Neural cell (in vitro differentiated cells): Measurements from ENCODE around the gene RERE. TPM values are rescaled to one million over a fixed set of nuclear protein-coding genes. Genes with fewer than 3 reads are reported as not detected.

Experiments used
- H2AFZ ChIP-seq: fragments of 200-600, 300-800 bp; sonication (generic), shearing (Covaris generic); 2 replicates; pipeline ENCODE4 v1.6.0; 2014; ENCODE audit warnings: low read depth, mild to moderate bottlenecking, antibody characterized with exemption, low read length, moderate library complexity
- H3F3A ChIP-seq: fragments of 200-600 bp; shearing (Covaris generic); 2 replicates; pipeline ENCODE4 v1.6.1; 2016; ENCODE audit warnings: mild to moderate bottlenecking, moderate library complexity, mixed read lengths, antibody characterized with exemption, low read length; ENCODE audit not compliant: insufficient read depth, poor library complexity, severe bottlenecking
- H3K27ac ChIP-seq: fragments of 200-600, 300-800 bp; sonication (generic), shearing (Covaris generic); 2 replicates; pipeline ENCODE4 v1.5.1; 2014; ENCODE audit warnings: mild to moderate bottlenecking, low read length, moderate library complexity
- H3K27me3 ChIP-seq: fragments of 300-800, 200-600 bp; sonication (generic), shearing (Covaris generic); 2 replicates; pipeline ENCODE4 v1.6.0; 2014; ENCODE audit warnings: mild to moderate bottlenecking, low read depth, low read length, moderate library complexity; ENCODE audit not compliant: insufficient read depth
- H3K36me3 ChIP-seq: fragments of 300-800, 200-600 bp; sonication (generic), shearing (Covaris generic); 2 replicates; pipeline ENCODE4 v1.5.1; 2014; ENCODE audit warnings: mild to moderate bottlenecking, antibody characterized with exemption, low read length, moderate library complexity; ENCODE audit not compliant: insufficient read depth
- H3K4me2 ChIP-seq: fragments of 300-800, 200-600 bp; sonication (generic), shearing (Covaris generic); 2 replicates; pipeline ENCODE4 v1.6.0; 2014; ENCODE audit warnings: mild to moderate bottlenecking, low read length
- H3K4me3 ChIP-seq: fragments of 300-800, 200-600 bp; sonication (generic), shearing (Covaris generic); 2 replicates; pipeline ENCODE4 v1.5.1; 2014; ENCODE audit warnings: mild to moderate bottlenecking, low read length, moderate library complexity
- H3K79me2 ChIP-seq: fragments of 200-600 bp; shearing (Covaris generic); replicated peaks from 2 replicates; pipeline ENCODE4 v1.6.0; 2014; ENCODE audit warnings: mild to moderate bottlenecking, low read length, moderate library complexity; ENCODE audit not compliant: insufficient read depth
- H3K9ac ChIP-seq: fragments of 300-800, 200-600 bp; sonication (generic), shearing (Covaris generic); 2 replicates; pipeline ENCODE4 v1.6.1; 2016; ENCODE audit warnings: mild to moderate bottlenecking, low read length, mixed read lengths
- H3K9me2 ChIP-seq: fragments of 200-600 bp; shearing (Covaris generic); 2 replicates; pipeline ENCODE4 v1.6.1; 2016; ENCODE audit warnings: mild to moderate bottlenecking, low read length, mixed read lengths; ENCODE audit not compliant: insufficient read depth
- H3K9me3 ChIP-seq: fragments of 200-600, 300-800 bp; sonication (generic), shearing (Covaris generic); 2 replicates; pipeline ENCODE4 v1.6.1; 2016; ENCODE audit warnings: mild to moderate bottlenecking, mixed run types, low read length, moderate library complexity, mixed read lengths
- H4K20me1 ChIP-seq: fragments of 200-600 bp; shearing (Covaris generic); 2 replicates; pipeline ENCODE4 v1.6.1; 2016; ENCODE audit warnings: mild to moderate bottlenecking, mixed run types; ENCODE audit not compliant: insufficient read depth
- EP300 ChIP-seq: fragments of 450-650 bp; conservative IDR thresholded peaks from 2 replicates; pipeline ENCODE4 v1.6.1; 2014; ENCODE audit warnings: antibody characterized with exemption, mild to moderate bottlenecking, moderate library complexity; ENCODE audit not compliant: poor library complexity, severe bottlenecking
- EZH2 ChIP-seq: fragments of 200-600, 300-800 bp; shearing (Covaris generic), sonication (generic); IDR thresholded peaks from 2 replicates; pipeline ENCODE4 v1.6.1; 2014; ENCODE audit warnings: antibody characterized with exemption, low read length, borderline replicate concordance, mild to moderate bottlenecking; ENCODE audit not compliant: insufficient read depth, poor library complexity, severe bottlenecking
- MXI1 ChIP-seq: fragments of 450-650 bp; conservative IDR thresholded peaks from 2 replicates; pipeline ENCODE4 v1.6.1; 2014; ENCODE audit warnings: antibody characterized with exemption, mild to moderate bottlenecking; ENCODE audit not compliant: poor library complexity, severe bottlenecking
- POLR2AphosphoS5 ChIP-seq: IDR thresholded peaks from 2 replicates; pipeline ENCODE4 v1.6.1; 2012
- RAD21 ChIP-seq: fragments of 450-650 bp; conservative IDR thresholded peaks from 2 replicates; pipeline ENCODE4 v1.6.1; 2014; ENCODE audit warnings: antibody characterized with exemption, mild to moderate bottlenecking, moderate library complexity
- SMC3 ChIP-seq: fragments of 450-650 bp; conservative IDR thresholded peaks from 2 replicates; pipeline ENCODE4 v1.6.1; 2014; ENCODE audit warnings: antibody characterized with exemption, mild to moderate bottlenecking, moderate library complexity; ENCODE audit not compliant: poor library complexity
- TAF1 ChIP-seq: IDR thresholded peaks from 2 replicates; pipeline ENCODE4 v1.6.1; 2012; ENCODE audit warnings: low read depth
- polyA plus RNA-seq: library from polyadenylated mRNA; depleted of rRNA; stranded (reverse); fragments of >200 nt; gene quantifications from 2 replicates; pipeline ENCODE4 v1.2.3, GENCODE V29; 2014
- TF ChIP-seq, protein P1 (sequence below): fragments of 450-650 bp; IDR thresholded peaks from 2 replicates; pipeline ENCODE4 v1.5.1; 2014; ENCODE audit warnings: antibody characterized with exemption, mild to moderate bottlenecking, moderate library complexity; ENCODE audit not compliant: poor library complexity, severe bottlenecking
- TF ChIP-seq, protein P2 (sequence below): IDR thresholded peaks from 2 replicates; pipeline ENCODE4 v1.6.1; 2012; ENCODE audit warnings: borderline replicate concordance

The RERE gene
- polyA plus RNA-seq, 1 donor from 2014 or later: 21.0 TPM

DNA sequence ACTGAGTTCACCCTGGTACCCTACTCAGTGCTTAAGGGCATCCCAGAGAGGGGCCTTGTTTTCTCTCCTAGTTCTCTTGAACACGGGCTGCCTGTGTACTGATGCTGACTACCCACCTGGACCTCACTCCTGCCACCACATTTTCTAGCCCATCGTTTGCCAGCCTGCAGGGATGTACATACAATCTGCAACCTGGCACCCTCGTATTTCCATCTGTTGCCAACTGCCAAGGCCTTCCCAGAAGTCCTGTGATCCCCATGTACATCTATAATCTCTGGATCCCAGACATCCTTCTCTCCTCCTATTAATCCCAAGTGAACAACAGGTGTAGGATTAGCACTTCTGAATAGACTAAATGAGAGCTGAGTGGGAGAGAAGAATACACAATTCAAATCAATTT, 287.5 kb downstream of the RERE start:
- Histone ChIP-seq H3K9ac (no peak overlapping the region), H3K27me3 (no peaks in the 10 kb centered on the region), H3K79me2 (peaks cover 40% of the 10 kb centered on the region), H3K9me2 (no peaks in the 10 kb centered on the region), H3K4me3 (no peak overlapping the region), H3K27ac (no peak overlapping the region), H3K4me2 (no peak overlapping the region), H3K36me3 (no peaks in the 10 kb centered on the region), H4K20me1 (no peaks in the 10 kb centered on the region), H2AFZ (no peak overlapping the region), H3F3A (peaks cover 5% of the 10 kb centered on the region), H3K9me3 (no peaks in the 10 kb centered on the region)
- TF ChIP-seq RAD21 (no peak), EZH2 (no peak), TAF1 (no peak)

DNA sequence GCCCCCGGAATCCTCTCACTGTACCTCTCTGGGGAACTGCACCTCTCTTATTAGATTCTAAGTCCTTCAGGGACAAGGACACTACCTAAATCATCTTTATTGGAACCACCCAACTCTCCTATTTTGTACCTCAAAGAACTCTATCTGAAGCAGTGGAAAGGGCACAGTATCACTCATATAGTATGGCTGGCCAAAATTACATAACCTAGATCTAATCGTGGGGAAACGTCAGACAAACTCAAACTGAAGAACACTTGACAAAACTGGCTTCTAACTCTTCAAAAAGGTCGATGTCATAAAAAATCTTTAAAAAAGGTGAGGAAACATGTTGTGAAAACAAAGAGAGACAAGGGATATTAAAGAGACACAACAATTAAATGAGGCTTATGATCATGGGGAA, 289.5 kb downstream of the RERE start:
- Histone ChIP-seq H3K9me2 (no peaks in the 10 kb centered on the region), H3K27me3 (no peaks in the 10 kb centered on the region), H2AFZ (no peak overlapping the region), H3K79me2 (peaks cover 55% of the 10 kb centered on the region), H3K27ac (no peak overlapping the region), H3F3A (peaks cover 11% of the 10 kb centered on the region), H3K4me3 (no peak overlapping the region), H3K4me2 (no peak overlapping the region), H4K20me1 (no peaks in the 10 kb centered on the region), H3K36me3 (no peaks in the 10 kb centered on the region), H3K9ac (no peak overlapping the region), H3K9me3 (no peaks in the 10 kb centered on the region)
- TF ChIP-seq, protein P1, sequence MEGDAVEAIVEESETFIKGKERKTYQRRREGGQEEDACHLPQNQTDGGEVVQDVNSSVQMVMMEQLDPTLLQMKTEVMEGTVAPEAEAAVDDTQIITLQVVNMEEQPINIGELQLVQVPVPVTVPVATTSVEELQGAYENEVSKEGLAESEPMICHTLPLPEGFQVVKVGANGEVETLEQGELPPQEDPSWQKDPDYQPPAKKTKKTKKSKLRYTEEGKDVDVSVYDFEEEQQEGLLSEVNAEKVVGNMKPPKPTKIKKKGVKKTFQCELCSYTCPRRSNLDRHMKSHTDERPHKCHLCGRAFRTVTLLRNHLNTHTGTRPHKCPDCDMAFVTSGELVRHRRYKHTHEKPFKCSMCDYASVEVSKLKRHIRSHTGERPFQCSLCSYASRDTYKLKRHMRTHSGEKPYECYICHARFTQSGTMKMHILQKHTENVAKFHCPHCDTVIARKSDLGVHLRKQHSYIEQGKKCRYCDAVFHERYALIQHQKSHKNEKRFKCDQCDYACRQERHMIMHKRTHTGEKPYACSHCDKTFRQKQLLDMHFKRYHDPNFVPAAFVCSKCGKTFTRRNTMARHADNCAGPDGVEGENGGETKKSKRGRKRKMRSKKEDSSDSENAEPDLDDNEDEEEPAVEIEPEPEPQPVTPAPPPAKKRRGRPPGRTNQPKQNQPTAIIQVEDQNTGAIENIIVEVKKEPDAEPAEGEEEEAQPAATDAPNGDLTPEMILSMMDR: no peak
- TF ChIP-seq TAF1 (no peak), EP300 (no peak), MXI1 (no peak), RAD21 (no peak), EZH2 (no peak), SMC3 (no peak), POLR2AphosphoS5 (no peak)
- TF ChIP-seq, protein P2, sequence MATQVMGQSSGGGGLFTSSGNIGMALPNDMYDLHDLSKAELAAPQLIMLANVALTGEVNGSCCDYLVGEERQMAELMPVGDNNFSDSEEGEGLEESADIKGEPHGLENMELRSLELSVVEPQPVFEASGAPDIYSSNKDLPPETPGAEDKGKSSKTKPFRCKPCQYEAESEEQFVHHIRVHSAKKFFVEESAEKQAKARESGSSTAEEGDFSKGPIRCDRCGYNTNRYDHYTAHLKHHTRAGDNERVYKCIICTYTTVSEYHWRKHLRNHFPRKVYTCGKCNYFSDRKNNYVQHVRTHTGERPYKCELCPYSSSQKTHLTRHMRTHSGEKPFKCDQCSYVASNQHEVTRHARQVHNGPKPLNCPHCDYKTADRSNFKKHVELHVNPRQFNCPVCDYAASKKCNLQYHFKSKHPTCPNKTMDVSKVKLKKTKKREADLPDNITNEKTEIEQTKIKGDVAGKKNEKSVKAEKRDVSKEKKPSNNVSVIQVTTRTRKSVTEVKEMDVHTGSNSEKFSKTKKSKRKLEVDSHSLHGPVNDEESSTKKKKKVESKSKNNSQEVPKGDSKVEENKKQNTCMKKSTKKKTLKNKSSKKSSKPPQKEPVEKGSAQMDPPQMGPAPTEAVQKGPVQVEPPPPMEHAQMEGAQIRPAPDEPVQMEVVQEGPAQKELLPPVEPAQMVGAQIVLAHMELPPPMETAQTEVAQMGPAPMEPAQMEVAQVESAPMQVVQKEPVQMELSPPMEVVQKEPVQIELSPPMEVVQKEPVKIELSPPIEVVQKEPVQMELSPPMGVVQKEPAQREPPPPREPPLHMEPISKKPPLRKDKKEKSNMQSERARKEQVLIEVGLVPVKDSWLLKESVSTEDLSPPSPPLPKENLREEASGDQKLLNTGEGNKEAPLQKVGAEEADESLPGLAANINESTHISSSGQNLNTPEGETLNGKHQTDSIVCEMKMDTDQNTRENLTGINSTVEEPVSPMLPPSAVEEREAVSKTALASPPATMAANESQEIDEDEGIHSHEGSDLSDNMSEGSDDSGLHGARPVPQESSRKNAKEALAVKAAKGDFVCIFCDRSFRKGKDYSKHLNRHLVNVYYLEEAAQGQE: no peak
